Parathyroid adenoma (tissue), 2 donors: ENCODE measurements around the gene GSX1.
"Not testable (repeated sequence)": the region's sequence is repeated elsewhere in the genome, so short reads cannot be mapped to it uniquely, and the experiment has no call there.

Experiments
- H2AFZ ChIP-seq: fragments of 300-600 bp; sonication (generic); one replicate; pipeline ENCODE4 v1.7.0; 2017; ENCODE audit warnings: antibody characterized with exemption, mild to moderate bottlenecking
- H3K27ac ChIP-seq: fragments of 300-600 bp; sonication (generic); one replicate; pipeline ENCODE4 v1.7.0; 2017
- H3K27me3 ChIP-seq: fragments of 300-600 bp; sonication (generic); one replicate; pipeline ENCODE4 v1.7.0; 2017; ENCODE audit warnings: low read length; ENCODE audit not compliant: control insufficient read depth, insufficient read depth
- H3K36me3 ChIP-seq: fragments of 300-600 bp; sonication (generic); one replicate; pipeline ENCODE4 v1.7.0; 2017; ENCODE audit warnings: low read length; ENCODE audit not compliant: control insufficient read depth, insufficient read depth
- H3K4me1 ChIP-seq: fragments of 300-600 bp; sonication (generic); one replicate; pipeline ENCODE4 v1.7.0; 2017; ENCODE audit warnings: control low read depth
- H3K4me2 ChIP-seq: fragments of 300-600 bp; sonication (generic); one replicate; pipeline ENCODE4 v1.7.0; 2017; ENCODE audit warnings: low read length
- H3K4me3 ChIP-seq: fragments of 300-600 bp; sonication (generic); one replicate; pipeline ENCODE4 v1.7.0; 2017; ENCODE audit warnings: low read depth, low read length
- H3K79me2 ChIP-seq: fragments of 300-600 bp; sonication (generic); one replicate; pipeline ENCODE4 v1.7.0; 2017; ENCODE audit warnings: control low read depth
- H3K9ac ChIP-seq: fragments of 300-600 bp; sonication (generic); one replicate; pipeline ENCODE4 v1.7.0; 2017; ENCODE audit warnings: mild to moderate bottlenecking
- H3K9me3 ChIP-seq: fragments of 300-600 bp; sonication (generic); one replicate; pipeline ENCODE4 v1.7.0; 2017; ENCODE audit warnings: low read length; ENCODE audit not compliant: control insufficient read depth
- TF ChIP-seq, protein P1 (sequence below): fragments of 300-600 bp; sonication (generic); IDR thresholded peaks from one replicate; pipeline ENCODE4 v1.7.0; 2017; ENCODE audit warnings: antibody characterized with exemption, mild to moderate bottlenecking
- donor health status: primary hyperparathyroidism.

Gene GSX1

DNA sequence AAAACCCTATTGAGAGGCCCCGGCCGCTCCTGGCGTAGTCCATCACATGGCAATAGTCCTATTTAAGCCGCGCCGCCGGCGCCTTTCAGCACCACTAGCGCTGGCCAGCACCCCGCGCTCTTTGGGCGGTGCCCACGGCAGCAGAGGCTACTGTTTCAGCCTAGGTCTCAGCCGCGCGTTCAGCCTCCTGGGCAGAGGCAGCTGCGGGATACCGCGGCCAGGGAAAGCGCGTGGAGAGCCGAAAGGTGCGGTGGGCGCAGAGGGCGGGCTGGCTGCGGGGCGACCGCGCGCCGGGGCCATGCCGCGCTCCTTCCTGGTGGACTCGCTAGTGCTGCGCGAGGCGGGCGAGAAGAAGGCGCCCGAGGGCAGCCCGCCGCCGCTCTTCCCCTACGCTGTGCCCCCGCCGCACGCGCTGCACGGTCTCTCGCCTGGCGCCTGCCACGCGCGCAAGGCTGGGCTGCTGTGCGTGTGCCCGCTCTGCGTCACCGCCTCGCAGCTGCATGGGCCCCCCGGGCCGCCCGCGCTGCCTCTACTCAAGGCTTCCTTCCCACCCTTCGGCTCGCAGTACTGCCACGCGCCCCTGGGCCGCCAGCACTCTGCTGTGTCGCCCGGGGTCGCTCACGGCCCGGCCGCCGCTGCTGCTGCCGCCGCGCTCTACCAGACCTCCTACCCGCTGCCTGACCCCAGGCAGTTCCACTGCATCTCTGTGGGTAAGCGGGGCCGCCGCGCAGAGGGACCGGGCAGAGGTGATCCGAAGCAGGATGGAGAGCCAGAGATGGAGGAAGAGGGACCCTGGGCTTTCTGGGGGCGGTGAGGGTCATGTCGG lies at the start of gene GSX1:
Gene GSX1, plus strand, starts transcription at position 91 of the 826 bp plus-strand sequence. Its CDS starts 208 bp downstream, at position 299.
- H2AFZ ChIP-seq, result peak within 1 kb of the TSS; percentile 46
- H3K9me3 ChIP-seq, result no peaks in the 10 kb centered on the region
- TF ChIP-seq, protein P1, sequence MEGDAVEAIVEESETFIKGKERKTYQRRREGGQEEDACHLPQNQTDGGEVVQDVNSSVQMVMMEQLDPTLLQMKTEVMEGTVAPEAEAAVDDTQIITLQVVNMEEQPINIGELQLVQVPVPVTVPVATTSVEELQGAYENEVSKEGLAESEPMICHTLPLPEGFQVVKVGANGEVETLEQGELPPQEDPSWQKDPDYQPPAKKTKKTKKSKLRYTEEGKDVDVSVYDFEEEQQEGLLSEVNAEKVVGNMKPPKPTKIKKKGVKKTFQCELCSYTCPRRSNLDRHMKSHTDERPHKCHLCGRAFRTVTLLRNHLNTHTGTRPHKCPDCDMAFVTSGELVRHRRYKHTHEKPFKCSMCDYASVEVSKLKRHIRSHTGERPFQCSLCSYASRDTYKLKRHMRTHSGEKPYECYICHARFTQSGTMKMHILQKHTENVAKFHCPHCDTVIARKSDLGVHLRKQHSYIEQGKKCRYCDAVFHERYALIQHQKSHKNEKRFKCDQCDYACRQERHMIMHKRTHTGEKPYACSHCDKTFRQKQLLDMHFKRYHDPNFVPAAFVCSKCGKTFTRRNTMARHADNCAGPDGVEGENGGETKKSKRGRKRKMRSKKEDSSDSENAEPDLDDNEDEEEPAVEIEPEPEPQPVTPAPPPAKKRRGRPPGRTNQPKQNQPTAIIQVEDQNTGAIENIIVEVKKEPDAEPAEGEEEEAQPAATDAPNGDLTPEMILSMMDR, result no peak
- no peaks in the 10 kb centered on the region for H3K36me3 ChIP-seq
- H3K4me1 ChIP-seq, result no peaks in the 10 kb centered on the region
- H3K27me3 ChIP-seq, result peaks cover 27% of the 10 kb centered on the region
- H3K4me2 ChIP-seq, result peak within 1 kb of the TSS; percentile 53
- H3K4me3 ChIP-seq, result no peak within 1 kb of the TSS
- no peaks in the 10 kb centered on the region for H3K79me2 ChIP-seq
- H3K9ac ChIP-seq, result no peak within 1 kb of the TSS
- H3K27ac ChIP-seq, result no peak within 1 kb of the TSS

DNA sequence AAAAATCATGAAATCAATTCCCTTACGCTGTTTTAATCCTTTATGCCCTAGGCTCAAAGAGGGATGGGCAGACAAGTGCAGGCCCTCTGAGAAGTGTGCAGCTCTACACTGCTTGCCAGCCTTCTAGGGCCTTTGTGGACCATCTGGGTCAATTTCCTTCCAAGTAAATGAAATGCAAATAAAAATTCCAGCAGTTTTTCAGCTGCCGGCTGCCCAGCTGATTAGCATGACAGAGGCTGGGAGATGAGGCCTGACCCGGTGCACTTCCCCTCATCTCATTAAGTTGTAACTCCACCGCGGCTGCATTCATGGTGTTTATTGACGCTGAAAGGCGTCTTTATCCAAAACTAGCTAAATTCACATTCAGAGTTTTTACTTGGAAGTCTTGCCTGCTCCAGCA lies 47.5 kb upstream of the GSX1 start:
- H3K27me3 ChIP-seq, result no peaks in the 10 kb centered on the region
- TF ChIP-seq, protein P1, result no peak
- H3K79me2 ChIP-seq, result no peaks in the 10 kb centered on the region

DNA sequence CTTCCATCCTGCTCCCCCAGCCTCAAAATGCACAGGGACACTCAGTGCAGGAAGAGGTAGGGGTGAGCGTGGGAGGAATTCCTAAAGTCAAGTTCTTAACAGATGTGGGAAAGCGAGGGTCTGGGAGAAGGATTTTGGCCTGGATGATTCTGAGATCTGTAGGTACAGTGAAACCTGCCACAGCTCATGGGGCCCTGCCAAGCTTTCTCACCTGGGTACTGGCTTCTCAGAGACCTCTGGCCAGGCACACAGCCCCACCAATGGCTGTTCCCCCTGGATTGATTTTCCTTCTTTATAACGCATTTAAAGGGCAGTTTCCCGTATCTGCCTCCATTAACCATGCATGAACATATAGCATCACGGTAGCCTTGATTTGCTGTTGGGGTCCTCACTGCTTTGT lies 47.0 kb upstream of the GSX1 start:
- Histone ChIP-seq H3K27ac (no peak overlapping the region), H3K9me3 (no peaks in the 10 kb centered on the region), H3K36me3 (no peaks in the 10 kb centered on the region), H3K79me2 (no peaks in the 10 kb centered on the region), H3K4me3 (no peak overlapping the region), H3K27me3 (no peaks in the 10 kb centered on the region), H3K9ac (no peak overlapping the region), H3K4me1 (no peaks in the 10 kb centered on the region), H2AFZ (no peak overlapping the region), H3K4me2 (no peak overlapping the region)
- TF ChIP-seq, protein P1, result no peak

More for the DNA sequence above, 47.5 kb upstream of the GSX1 start:
- H3K4me3 ChIP-seq, result no peak overlapping the region
- H3K36me3 ChIP-seq, result no peaks in the 10 kb centered on the region
- H2AFZ ChIP-seq, result no peak overlapping the region
- H3K4me1 ChIP-seq, result no peaks in the 10 kb centered on the region
- H3K9ac ChIP-seq, result no peak overlapping the region
- H3K4me2 ChIP-seq, result no peak overlapping the region
- no peaks in the 10 kb centered on the region for H3K9me3 ChIP-seq
- H3K27ac ChIP-seq, result no peak overlapping the region

GRCh38 chr13:27748143-27748542 lies 44.1 kb upstream of the GSX1 start:
- H3K27ac ChIP-seq, H3K36me3 ChIP-seq, H3K9me3 ChIP-seq, H3K4me1 ChIP-seq, H3K79me2 ChIP-seq, H3K9ac ChIP-seq, H3K4me2 ChIP-seq, H2AFZ ChIP-seq, H3K27me3 ChIP-seq, H3K4me3 ChIP-seq: not testable (repeated sequence)

DNA sequence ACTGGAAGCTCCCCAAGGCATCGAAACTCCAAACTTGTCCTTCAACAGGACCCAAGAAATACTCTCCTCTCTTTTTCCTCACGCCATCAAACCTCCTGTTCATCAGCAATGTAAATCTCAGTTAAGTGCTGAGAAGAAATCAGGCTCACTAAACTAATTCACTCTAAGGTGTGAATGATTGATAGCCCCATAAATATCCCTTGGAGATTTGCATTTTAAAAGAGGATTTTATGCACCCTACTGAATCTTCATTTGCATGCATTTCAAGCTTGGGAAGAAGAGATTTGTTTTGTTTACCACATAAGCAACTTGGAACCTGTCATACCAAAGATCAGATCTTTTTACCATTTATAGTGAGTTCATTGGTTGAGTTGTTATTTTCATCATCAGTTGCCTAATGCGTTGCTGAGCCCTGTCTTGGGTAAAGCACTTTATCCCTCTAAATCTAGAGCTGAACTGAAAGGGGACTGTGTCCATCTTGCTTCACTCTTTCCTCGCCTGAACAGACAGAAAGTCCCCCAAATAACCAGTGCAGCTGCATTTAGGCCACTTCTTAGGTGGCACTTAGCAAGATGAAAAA lies 40.2 kb upstream of the GSX1 start:
- H3K27ac ChIP-seq, result no peak overlapping the region
- no peak overlapping the region for H3K4me2 ChIP-seq
- H3K9me3 ChIP-seq, result no peaks in the 10 kb centered on the region
- no peaks in the 10 kb centered on the region for H3K27me3 ChIP-seq
- TF ChIP-seq, protein P1, result no peak
- H3K4me3 ChIP-seq, result no peak overlapping the region
- no peaks in the 10 kb centered on the region for H3K4me1 ChIP-seq
- H3K79me2 ChIP-seq, result no peaks in the 10 kb centered on the region
- no peak overlapping the region for H3K9ac ChIP-seq
- no peaks in the 10 kb centered on the region for H3K36me3 ChIP-seq
- no peak overlapping the region for H2AFZ ChIP-seq
